CD4-positive, alpha-beta T cell (primary cell): ENCODE data around the gene CTTNBP2. TPM values are rescaled to one million over a fixed set of nuclear protein-coding genes. Genes with fewer than 3 reads are reported as not detected.

Experiments
- ATAC-seq: fragments of 200-7000 bp; cut with Tn5 transposase; one replicate; pipeline ENCODE4 v1.10.0; 2022; ENCODE audit warnings: mild to moderate bottlenecking; ENCODE audit not compliant: poor library complexity
- CTCF ChIA-PET: fragments of 350-600 bp; sonication (Branson Sonifier 250); formaldehyde crosslinking; loops from one replicate; lab custom pipeline; 2021; ENCODE audit warnings: antibody characterized with exemption, inconsistent platforms; lab: Charles Lee
- POLR2A ChIA-PET: fragments of 350-600 bp; sonication (Branson Sonifier 250); formaldehyde crosslinking; loops from one replicate; lab custom pipeline; 2021; ENCODE audit warnings: antibody characterized with exemption, inconsistent platforms; lab: Charles Lee
- DNase-seq, 14 experiments: peaks; one replicate each; pipeline ENCODE4 v3.0.0-alpha.2; 2013 to 2020; ENCODE audit warnings: mixed read lengths in 2 of 14
- H3K27ac ChIP-seq, 2 donors: one replicate each; pipeline versions ENCODE4 v1.5.1 to v1.7.0; 2013; ENCODE audit warnings: low read length in 2 of 2, low read depth in 1 of 2, mild to moderate bottlenecking in 1 of 2
- H3K27me3 ChIP-seq, 2 experiments: 1 replicate in 1 of 2; 2 replicates in 1 of 2; pipeline versions ENCODE4 v1.6.1 to v1.7.0; 2013; ENCODE audit warnings: low read length in 2 of 2, control low read depth in 1 of 2, mild to moderate bottlenecking in 1 of 2, moderate library complexity in 1 of 2; ENCODE audit not compliant: insufficient read depth in 2 of 2, control insufficient read depth in 1 of 2
- H3K36me3 ChIP-seq: one replicate; pipeline ENCODE4 v1.6.1; 2013; ENCODE audit warnings: low read length, control low read depth; ENCODE audit not compliant: insufficient read depth
- H3K4me1 ChIP-seq: one replicate; pipeline ENCODE4 v1.6.1; 2013; ENCODE audit warnings: low read length, control low read depth; ENCODE audit not compliant: insufficient read depth
- H3K4me3 ChIP-seq: one replicate; pipeline ENCODE4 v1.5.1; 2013; ENCODE audit warnings: mild to moderate bottlenecking, low read length, moderate library complexity
- H3K9me3 ChIP-seq, 2 experiments: 1 replicate in 1 of 2; 2 replicates in 1 of 2; pipeline versions ENCODE4 v1.6.1 to v1.7.0; 2013; ENCODE audit warnings: low read length in 2 of 2, mild to moderate bottlenecking in 2 of 2, control low read depth in 1 of 2, moderate library complexity in 1 of 2; ENCODE audit not compliant: control insufficient read depth in 1 of 2, insufficient read depth in 1 of 2
- H3K27ac Mint-ChIP-seq: one replicate; pipeline ENCODE4 v1.8.0; 2020; ENCODE audit warnings: mixed read lengths
- H3K27me3 Mint-ChIP-seq: one replicate; pipeline ENCODE4 v1.8.0; 2021; ENCODE audit warnings: mixed read lengths
- H3K36me3 Mint-ChIP-seq: one replicate; pipeline ENCODE4 v1.8.0; 2021; ENCODE audit warnings: low read depth, mixed read lengths
- H3K4me1 Mint-ChIP-seq: one replicate; pipeline ENCODE4 v1.8.0; 2021; ENCODE audit warnings: low read depth, mixed read lengths
- H3K4me3 Mint-ChIP-seq: one replicate; pipeline ENCODE4 v1.8.0; 2020; ENCODE audit warnings: mild to moderate bottlenecking, mixed read lengths
- H3K9me3 Mint-ChIP-seq: one replicate; pipeline ENCODE4 v1.8.0; 2020; ENCODE audit warnings: mixed read lengths
- intact Hi-C, 2 experiments: fragments of 100-400 bp; cut with DNase I in 1 of 2; cut with micrococcal nuclease in 1 of 2; formaldehyde crosslinking; loops; one replicate each; pipeline versions ENCODE4 v1.15.1 to v1.9.0; 2023 to 2025; cut with DNase I, micrococcal nuclease
- total RNA-seq, 174 experiments: library from RNA in 2 of 174; stranded (reverse) in 2 of 174; gene quantifications; one replicate each; pipeline ENCODE4 v1.2.3 and lab custom pipeline; 2021 to 2026
- TF ChIP-seq, protein P1 (sequence below): fragments of 200-600 bp; IDR thresholded peaks from one replicate; pipeline ENCODE4 v1.8.0; 2022; ENCODE audit warnings: antibody characterized with exemption, mild to moderate bottlenecking

Gene CTTNBP2
- total RNA-seq, 2 experiments from 2014 or later, result not detected

- no peaks in the 10 kb centered on the region for H3K9me3 Mint-ChIP-seq
- Histone ChIP-seq H3K4me1 (no peaks in the 10 kb centered on the region), H3K27me3 (no peaks in the 10 kb centered on the region), H3K36me3 (no peaks in the 10 kb centered on the region), H3K4me3 (no peak overlapping the region), H3K9me3 (no peaks in the 10 kb centered on the region), H3K27ac (no peak overlapping the region)
- ChIA-PET CTCF (no interaction called here), POLR2A (no interaction called here)
- TF ChIP-seq, protein P1, sequence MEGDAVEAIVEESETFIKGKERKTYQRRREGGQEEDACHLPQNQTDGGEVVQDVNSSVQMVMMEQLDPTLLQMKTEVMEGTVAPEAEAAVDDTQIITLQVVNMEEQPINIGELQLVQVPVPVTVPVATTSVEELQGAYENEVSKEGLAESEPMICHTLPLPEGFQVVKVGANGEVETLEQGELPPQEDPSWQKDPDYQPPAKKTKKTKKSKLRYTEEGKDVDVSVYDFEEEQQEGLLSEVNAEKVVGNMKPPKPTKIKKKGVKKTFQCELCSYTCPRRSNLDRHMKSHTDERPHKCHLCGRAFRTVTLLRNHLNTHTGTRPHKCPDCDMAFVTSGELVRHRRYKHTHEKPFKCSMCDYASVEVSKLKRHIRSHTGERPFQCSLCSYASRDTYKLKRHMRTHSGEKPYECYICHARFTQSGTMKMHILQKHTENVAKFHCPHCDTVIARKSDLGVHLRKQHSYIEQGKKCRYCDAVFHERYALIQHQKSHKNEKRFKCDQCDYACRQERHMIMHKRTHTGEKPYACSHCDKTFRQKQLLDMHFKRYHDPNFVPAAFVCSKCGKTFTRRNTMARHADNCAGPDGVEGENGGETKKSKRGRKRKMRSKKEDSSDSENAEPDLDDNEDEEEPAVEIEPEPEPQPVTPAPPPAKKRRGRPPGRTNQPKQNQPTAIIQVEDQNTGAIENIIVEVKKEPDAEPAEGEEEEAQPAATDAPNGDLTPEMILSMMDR, result no peak
- H3K27ac Mint-ChIP-seq, result no peak overlapping the region
- DNase-seq (no peak), ATAC-seq (no peak)
- H3K36me3 Mint-ChIP-seq, result no peaks in the 10 kb centered on the region
- no peak overlapping the region for H3K4me3 Mint-ChIP-seq
- H3K4me1 Mint-ChIP-seq, result no peaks in the 10 kb centered on the region
- no peaks in the 10 kb centered on the region for H3K27me3 Mint-ChIP-seq
- intact Hi-C loops, result no loop called here
Observed at GRCh38 chr7:117666689-117667088, 206.6 kb downstream of the CTTNBP2 start.

DNA sequence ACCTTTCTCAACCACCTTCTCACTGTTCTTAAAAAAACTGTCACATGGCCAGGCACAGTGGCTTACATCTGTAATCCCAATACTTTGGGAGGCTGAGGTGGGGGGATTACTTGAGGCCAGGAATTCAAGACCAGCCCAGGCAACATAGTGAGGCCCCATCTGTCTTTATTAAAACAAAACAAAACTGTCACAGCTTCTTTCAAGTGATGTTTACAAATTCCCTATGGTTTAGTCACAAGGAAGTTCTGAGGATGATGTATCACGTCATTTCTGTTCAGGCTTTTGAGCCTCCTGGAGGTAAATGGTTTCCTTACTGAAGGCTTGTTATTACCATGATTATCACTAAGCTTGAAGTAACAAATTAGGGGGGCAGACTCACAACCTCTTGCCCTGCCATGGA lies 207.2 kb downstream of the CTTNBP2 start:
- no peak overlapping the region for H3K27ac Mint-ChIP-seq
- no peaks in the 10 kb centered on the region for H3K36me3 Mint-ChIP-seq
- no peak for ATAC-seq
- H3K4me1 Mint-ChIP-seq, result no peaks in the 10 kb centered on the region
- Histone ChIP-seq H3K27me3 (no peaks in the 10 kb centered on the region), H3K36me3 (no peaks in the 10 kb centered on the region), H3K4me3 (no peak overlapping the region), H3K4me1 (no peaks in the 10 kb centered on the region), H3K27ac (no peak overlapping the region), H3K9me3 (no peaks in the 10 kb centered on the region)
- H3K4me3 Mint-ChIP-seq, result no peak overlapping the region
- DNase-seq, result no peak
- no peaks in the 10 kb centered on the region for H3K9me3 Mint-ChIP-seq
- H3K27me3 Mint-ChIP-seq, result no peaks in the 10 kb centered on the region
- TF ChIP-seq, protein P1, result no peak
- ChIA-PET POLR2A (no interaction called here), CTCF (no interaction called here)
- intact Hi-C loops, result no loop called here

GRCh38 chr7:117665368-117665767 lies 207.9 kb downstream of the CTTNBP2 start:
- no peaks in the 10 kb centered on the region for H3K27me3 ChIP-seq
- H3K27ac ChIP-seq, result no peak overlapping the region
- H3K4me1 ChIP-seq, result no peaks in the 10 kb centered on the region
- Mint-ChIP-seq H3K9me3 (no peaks in the 10 kb centered on the region), H3K36me3 (no peaks in the 10 kb centered on the region), H3K27me3 (no peaks in the 10 kb centered on the region), H3K4me1 (no peaks in the 10 kb centered on the region), H3K4me3 (no peak overlapping the region), H3K27ac (no peak overlapping the region)
- H3K36me3 ChIP-seq, result no peaks in the 10 kb centered on the region
- ATAC-seq (no peak), DNase-seq (no peak)
- ChIA-PET POLR2A (no interaction called here), CTCF (no interaction called here)
- no peak overlapping the region for H3K4me3 ChIP-seq
- H3K9me3 ChIP-seq, result no peaks in the 10 kb centered on the region
- intact Hi-C loops, result no loop called here
- TF ChIP-seq, protein P1, result no peak
